GM13977 (cell line): ENCODE data around the gene KCNV2.

Experiments used
- DNase-seq: peaks from one replicate; pipeline ENCODE4 v3.0.0; 2012; ENCODE audit warnings: low spot score
- CTCF ChIP-seq: IDR thresholded peaks from 2 replicates; pipeline ENCODE4 v1.5.1; 2012; ENCODE audit warnings: mild to moderate bottlenecking, control low read depth; ENCODE audit not compliant: insufficient read depth; ENCODE audit errors: extremely low read depth, missing control alignments
- in situ Hi-C: fragments of 300-500 bp; cut with MboI; formaldehyde crosslinking; loops from one replicate; pipeline ENCODE4 v1.12.0; 2022; ENCODE audit warnings: low sequenced_read_pairs, low pct_unique_long_range_greater_than_20kb, mixed read lengths, inconsistent platforms; ENCODE audit not compliant: unreplicated experiment

KCNV2 gene

GRCh38 chr9:2761424-2761823 is 44.1 kb downstream of the KCNV2 start:
- in situ Hi-C loops = no loop called here
- DNase-seq = no peak
- no peak for TF ChIP-seq CTCF

- DNase-seq = peak; percentile 13
- TF ChIP-seq CTCF = no peak
- in situ Hi-C loops = no loop called here
Measured at GRCh38 chr9:2764353-2764752, 47.0 kb downstream of the KCNV2 start.

GRCh38 chr9:2765250-2765880 is 48.1 kb downstream of the KCNV2 start:
- DNase-seq = no peak
- TF ChIP-seq CTCF = no peak
- in situ Hi-C loops = no loop called here

- DNase-seq = no peak
- no peak for TF ChIP-seq CTCF
Measured at GRCh38 chr9:2767800-2768677, 50.7 kb downstream of the KCNV2 start.

GRCh38 chr9:2771087-2771486 is 53.8 kb downstream of the KCNV2 start:
- no peak for TF ChIP-seq CTCF
- in situ Hi-C loops = no loop called here
- DNase-seq = no peak

More at GRCh38 chr9:2767800-2768677, 50.7 kb downstream of the KCNV2 start:
- in situ Hi-C loops = no loop called here

DNA sequence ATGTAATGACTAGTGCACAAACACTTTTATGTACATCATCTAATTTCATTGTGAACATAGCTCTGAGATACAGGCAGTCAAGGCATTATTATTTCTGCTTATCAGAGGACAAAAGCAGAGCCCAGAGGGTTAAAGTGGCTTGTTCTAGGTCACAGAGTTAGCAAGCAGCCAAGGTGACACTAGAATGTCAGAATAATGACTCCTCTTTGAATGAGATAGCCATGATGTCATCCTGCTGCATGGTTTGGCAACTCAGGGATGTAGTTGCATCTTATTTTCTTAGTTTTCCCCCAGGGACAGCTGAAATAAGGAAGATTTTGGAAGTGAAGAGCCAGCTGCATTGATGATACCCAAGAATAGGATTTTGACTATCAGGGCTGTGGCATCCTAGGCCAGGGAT is 54.4 kb downstream of the KCNV2 start:
- in situ Hi-C loops = no loop called here

More for the DNA sequence above, 54.4 kb downstream of the KCNV2 start:
- no peak for DNase-seq
- no peak for TF ChIP-seq CTCF
